Trophoblast cell (in vitro differentiated cells and primary cell): ENCODE results near the gene DLL4.

Experiments used
- DNase-seq, 2 donors: peaks; one replicate each; pipeline ENCODE4 v3.0.0-alpha.2; 2016
- H2AFZ ChIP-seq: 2 replicates; pipeline ENCODE4 v1.6.1; 2013; ENCODE audit warnings: low read length, moderate library complexity, mild to moderate bottlenecking; ENCODE audit not compliant: insufficient read depth, poor library complexity
- H2AK5ac ChIP-seq: 2 replicates; pipeline ENCODE4 v1.6.1; 2013; ENCODE audit warnings: mild to moderate bottlenecking, low read length
- H2BK120ac ChIP-seq: 2 replicates; pipeline ENCODE4 v1.6.1; 2013; ENCODE audit warnings: low read length, mild to moderate bottlenecking, moderate library complexity; ENCODE audit not compliant: insufficient read depth, poor library complexity
- H2BK12ac ChIP-seq: 2 replicates; pipeline ENCODE4 v1.6.1; 2013; ENCODE audit warnings: mild to moderate bottlenecking, low read length, moderate library complexity
- H2BK5ac ChIP-seq: 2 replicates; pipeline ENCODE4 v1.6.1; 2013; ENCODE audit warnings: low read length, low read depth, moderate library complexity, mild to moderate bottlenecking; ENCODE audit not compliant: poor library complexity
- H3K14ac ChIP-seq: 2 replicates; pipeline ENCODE4 v1.6.1; 2013; ENCODE audit warnings: mild to moderate bottlenecking, low read length
- H3K18ac ChIP-seq: 2 replicates; pipeline ENCODE4 v1.6.1; 2013; ENCODE audit warnings: mild to moderate bottlenecking, low read length
- H3K23ac ChIP-seq: 2 replicates; pipeline ENCODE4 v1.6.1; 2013; ENCODE audit warnings: low read length
- H3K27ac ChIP-seq: 2 replicates; pipeline ENCODE4 v1.5.1; 2013; ENCODE audit warnings: low read depth, mild to moderate bottlenecking, inconsistent platforms, low read length, moderate library complexity
- H3K27me3 ChIP-seq: 2 replicates; pipeline ENCODE4 v1.6.1; 2013; ENCODE audit warnings: inconsistent platforms, mild to moderate bottlenecking, low read length, moderate library complexity; ENCODE audit not compliant: insufficient read depth
- H3K36me3 ChIP-seq, 2 experiments: 1 replicate in 1 of 2; 2 replicates in 1 of 2; pipeline ENCODE4 v1.6.1; 2013; ENCODE audit warnings: low read length in 2 of 2, mild to moderate bottlenecking in 2 of 2, moderate library complexity in 1 of 2; ENCODE audit not compliant: insufficient read depth in 2 of 2, control insufficient read depth in 1 of 2
- H3K4ac ChIP-seq: 2 replicates; pipeline ENCODE4 v1.6.1; 2013; ENCODE audit warnings: low read depth, mild to moderate bottlenecking, low read length, moderate library complexity
- H3K4me1 ChIP-seq, 2 experiments: 1 replicate in 1 of 2; 2 replicates in 1 of 2; pipeline ENCODE4 v1.6.1; 2013; ENCODE audit warnings: low read length in 2 of 2, mild to moderate bottlenecking in 2 of 2, moderate library complexity in 1 of 2; ENCODE audit not compliant: insufficient read depth in 2 of 2, control insufficient read depth in 1 of 2
- H3K4me2 ChIP-seq: 2 replicates; pipeline ENCODE4 v1.6.1; 2013; ENCODE audit warnings: inconsistent platforms, mild to moderate bottlenecking, low read length, moderate library complexity
- H3K4me3 ChIP-seq: 2 replicates; pipeline ENCODE4 v1.5.1; 2013; ENCODE audit warnings: mild to moderate bottlenecking, low read depth, low read length, inconsistent platforms
- H3K79me1 ChIP-seq: one replicate; pipeline ENCODE4 v1.6.1; 2013; ENCODE audit warnings: low read length
- H3K79me2 ChIP-seq: 2 replicates; pipeline ENCODE4 v1.6.1; 2013; ENCODE audit warnings: low read length, mild to moderate bottlenecking; ENCODE audit not compliant: control insufficient read depth, insufficient read depth, poor library complexity
- H3K9ac ChIP-seq: 2 replicates; pipeline ENCODE4 v1.6.1; 2013; ENCODE audit warnings: mild to moderate bottlenecking, low read length
- H3K9me3 ChIP-seq: 2 replicates; pipeline ENCODE4 v1.6.1; 2013; ENCODE audit warnings: low read depth, mild to moderate bottlenecking, control low read depth, inconsistent platforms, low read length; ENCODE audit not compliant: insufficient read depth
- H4K12ac ChIP-seq: 2 replicates; pipeline ENCODE4 v1.6.1; 2013; ENCODE audit warnings: low read depth, mild to moderate bottlenecking, low read length, moderate library complexity
- H4K8ac ChIP-seq: 2 replicates; pipeline ENCODE4 v1.6.1; 2013; ENCODE audit warnings: low read depth, mild to moderate bottlenecking, low read length, moderate library complexity
- H4K91ac ChIP-seq: one replicate; pipeline ENCODE4 v1.6.1; 2013; ENCODE audit warnings: low read depth, mild to moderate bottlenecking, low read length, moderate library complexity
- WGBS: extraction: QIAGEN DNeasy Blood & Tissue Kit; methylation state at CpG from one replicate; pipeline ENCODE4 v1.1.7; 2013; ENCODE audit warnings: missing lambda C conversion rate; ENCODE audit not compliant: insufficient read length, insufficient coverage; ENCODE audit errors: extremely low coverage; 5-methylcytosine and 5-hydroxymethylcytosine counted together

Gene DLL4

GRCh38 chr15:40944510-40945296 is 15.6 kb downstream of the DLL4 start:
- H3K27me3 ChIP-seq, result peaks cover 4% of the 10 kb centered on the region
- H3K18ac ChIP-seq, result no peak overlapping the region
- no peak overlapping the region for H2BK120ac ChIP-seq
- H2BK5ac ChIP-seq, result no peak overlapping the region
- H3K4me3 ChIP-seq, result no peak overlapping the region
- H3K36me3 ChIP-seq, result no peaks in the 10 kb centered on the region
- H2BK12ac ChIP-seq, result no peak overlapping the region
- H3K4ac ChIP-seq, result no peak overlapping the region
- DNase-seq, result no peak
- no peak overlapping the region for H3K14ac ChIP-seq
- H3K9me3 ChIP-seq, result no peaks in the 10 kb centered on the region
- H4K91ac ChIP-seq, result no peak overlapping the region
- H3K23ac ChIP-seq, result no peak overlapping the region
- no peak overlapping the region for H2AFZ ChIP-seq
- no peak overlapping the region for H3K9ac ChIP-seq
- no peak overlapping the region for H4K12ac ChIP-seq
- peaks cover 5% of the 10 kb centered on the region for H3K79me1 ChIP-seq
- H3K27ac ChIP-seq, result no peak overlapping the region
- H2AK5ac ChIP-seq, result no peak overlapping the region
- H4K8ac ChIP-seq, result no peak overlapping the region
- no peak overlapping the region for H3K4me2 ChIP-seq
- peaks cover 3% of the 10 kb centered on the region for H3K79me2 ChIP-seq
- peaks cover 3 to 7% of the 10 kb centered on the region in 2 experiments for H3K4me1 ChIP-seq
- no CpG with 5 or more reads among the region's 11 CpGs for WGBS

GRCh38 chr15:40948706-40949473 is 19.8 kb downstream of the DLL4 start:
- no peak overlapping the region for H3K18ac ChIP-seq
- no CpG with 5 or more reads among the region's 21 CpGs for WGBS
- H2BK12ac ChIP-seq, result no peak overlapping the region
- H3K36me3 ChIP-seq, result no peaks in the 10 kb centered on the region
- H3K9ac ChIP-seq, result no peak overlapping the region
- H2AK5ac ChIP-seq, result no peak overlapping the region
- H3K4me1 ChIP-seq, result peaks cover 5 to 12% of the 10 kb centered on the region in 2 experiments
- no peak overlapping the region for H3K4ac ChIP-seq
- no peak overlapping the region for H2BK120ac ChIP-seq
- H3K4me3 ChIP-seq, result no peak overlapping the region
- H3K9me3 ChIP-seq, result no peaks in the 10 kb centered on the region
- H3K23ac ChIP-seq, result no peak overlapping the region
- H4K8ac ChIP-seq, result no peak overlapping the region
- no peaks in the 10 kb centered on the region for H3K27me3 ChIP-seq
- no peak overlapping the region for H3K14ac ChIP-seq
- H3K4me2 ChIP-seq, result no peak overlapping the region
- H2AFZ ChIP-seq, result no peak overlapping the region
- no peak overlapping the region for H4K12ac ChIP-seq
- no peak for DNase-seq
- peaks cover 8% of the 10 kb centered on the region for H3K79me1 ChIP-seq
- no peak overlapping the region for H2BK5ac ChIP-seq
- no peak overlapping the region for H3K27ac ChIP-seq
- H3K79me2 ChIP-seq, result peaks cover 7% of the 10 kb centered on the region
- no peak overlapping the region for H4K91ac ChIP-seq

GRCh38 chr15:40949756-40950207 is 20.6 kb downstream of the DLL4 start:
- H3K36me3 ChIP-seq, result no peaks in the 10 kb centered on the region
- H3K9ac ChIP-seq, result no peak overlapping the region
- DNase-seq, result no peak
- H3K4ac ChIP-seq, result no peak overlapping the region
- H4K12ac ChIP-seq, result no peak overlapping the region
- no peak overlapping the region for H3K4me2 ChIP-seq
- H4K8ac ChIP-seq, result no peak overlapping the region
- H2AFZ ChIP-seq, result no peak overlapping the region
- no peak overlapping the region for H3K4me3 ChIP-seq
- no peaks in the 10 kb centered on the region for H3K27me3 ChIP-seq
- peaks cover 8% of the 10 kb centered on the region for H3K79me1 ChIP-seq
- peaks cover 7% of the 10 kb centered on the region for H3K79me2 ChIP-seq
- no peak overlapping the region for H2BK5ac ChIP-seq
- peaks cover 5 to 12% of the 10 kb centered on the region in 2 experiments for H3K4me1 ChIP-seq
- WGBS, result no CpG with 5 or more reads among the region's 7 CpGs
- H3K18ac ChIP-seq, result no peak overlapping the region
- H3K23ac ChIP-seq, result no peak overlapping the region
- no peak overlapping the region for H3K14ac ChIP-seq
- no peak overlapping the region for H3K27ac ChIP-seq
- no peak overlapping the region for H2BK12ac ChIP-seq
- H2AK5ac ChIP-seq, result no peak overlapping the region
- no peak overlapping the region for H2BK120ac ChIP-seq
- H4K91ac ChIP-seq, result no peak overlapping the region
- no peaks in the 10 kb centered on the region for H3K9me3 ChIP-seq

GRCh38 chr15:40951764-40952163 is 22.6 kb downstream of the DLL4 start:
- no peak overlapping the region for H2AK5ac ChIP-seq
- H4K12ac ChIP-seq, result no peak overlapping the region
- H2BK120ac ChIP-seq, result no peak overlapping the region
- H2BK5ac ChIP-seq, result no peak overlapping the region
- no peaks in the 10 kb centered on the region for H3K9me3 ChIP-seq
- no peak overlapping the region for H3K27ac ChIP-seq
- no peaks in the 10 kb centered on the region for H3K27me3 ChIP-seq
- WGBS, result no CpG with 5 or more reads among the region's 4 CpGs
- H3K4ac ChIP-seq, result no peak overlapping the region
- H3K23ac ChIP-seq, result no peak overlapping the region
- H3K79me1 ChIP-seq, result peaks cover 8% of the 10 kb centered on the region
- no peak overlapping the region for H3K4me3 ChIP-seq
- H3K18ac ChIP-seq, result no peak overlapping the region
- H2BK12ac ChIP-seq, result no peak overlapping the region
- no peak overlapping the region for H3K9ac ChIP-seq
- H4K8ac ChIP-seq, result no peak overlapping the region
- peaks cover 5 to 12% of the 10 kb centered on the region in 2 experiments for H3K4me1 ChIP-seq
- H3K79me2 ChIP-seq, result peaks cover 7% of the 10 kb centered on the region
- H3K14ac ChIP-seq, result no peak overlapping the region
- no peak overlapping the region for H2AFZ ChIP-seq
- no peak for DNase-seq
- H3K4me2 ChIP-seq, result no peak overlapping the region
- no peaks in the 10 kb centered on the region for H3K36me3 ChIP-seq
- H4K91ac ChIP-seq, result no peak overlapping the region
